ENCODE measurements around the gene STH. TPM values are rescaled to one million over a fixed set of nuclear protein-coding genes. Genes with fewer than 3 reads are reported as not detected.
"Not testable (repeated sequence)": the region's sequence is repeated elsewhere in the genome, so short reads cannot be mapped to it uniquely, and the experiment has no call there.

Gene STH
- total RNA-seq, 1 donor from 2014 or later, result not detected

DNA sequence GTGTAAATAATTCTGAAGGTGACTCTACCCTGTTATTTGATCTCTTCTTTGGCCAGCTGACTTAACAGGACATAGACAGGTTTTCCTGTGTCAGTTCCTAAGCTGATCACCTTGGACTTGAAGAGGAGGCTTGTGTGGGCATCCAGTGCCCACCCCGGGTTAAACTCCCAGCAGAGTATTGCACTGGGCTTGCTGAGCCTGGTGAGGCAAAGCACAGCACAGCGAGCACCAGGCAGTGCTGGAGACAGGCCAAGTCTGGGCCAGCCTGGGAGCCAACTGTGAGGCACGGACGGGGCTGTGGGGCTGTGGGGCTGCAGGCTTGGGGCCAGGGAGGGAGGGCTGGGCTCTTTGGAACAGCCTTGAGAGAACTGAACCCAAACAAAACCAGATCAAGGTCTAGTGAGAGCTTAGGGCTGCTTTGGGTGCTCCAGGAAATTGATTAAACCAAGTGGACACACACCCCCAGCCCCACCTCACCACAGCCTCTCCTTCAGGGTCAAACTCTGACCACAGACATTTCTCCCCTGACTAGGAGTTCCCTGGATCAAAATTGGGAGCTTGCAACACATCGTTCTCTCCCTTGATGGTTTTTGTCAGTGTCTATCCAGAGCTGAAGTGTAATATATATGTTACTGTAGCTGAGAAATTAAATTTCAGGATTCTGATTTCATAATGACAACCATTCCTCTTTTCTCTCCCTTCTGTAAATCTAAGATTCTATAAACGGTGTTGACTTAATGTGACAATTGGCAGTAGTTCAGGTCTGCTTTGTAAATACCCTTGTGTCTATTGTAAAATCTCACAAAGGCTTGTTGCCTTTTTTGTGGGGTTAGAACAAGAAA lies 5.1 kb downstream of the STH start:
- peak in 1 of 2 donors; percentile 18 for DNase-seq (ENCODE audit: low read depth in 2 of 2)

DNA sequence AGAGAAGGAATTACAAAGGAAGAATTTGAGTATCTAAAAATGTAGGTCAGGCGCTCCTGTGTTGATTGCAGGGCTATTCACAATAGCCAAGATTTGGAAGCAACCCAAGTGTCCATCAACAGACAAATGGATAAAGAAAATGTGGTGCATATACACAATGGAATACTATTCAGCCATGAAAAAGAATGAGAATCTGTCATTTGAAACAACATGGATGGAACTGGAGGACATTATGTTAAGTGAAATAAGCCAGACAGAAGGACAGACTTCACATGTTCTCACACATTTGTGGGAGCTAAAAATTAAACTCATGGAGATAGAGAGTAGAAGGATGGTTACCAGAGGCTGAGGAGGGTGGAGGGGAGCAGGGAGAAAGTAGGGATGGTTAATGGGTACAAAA lies 7.0 kb downstream of the STH start:
- DNase-seq (ENCODE audit: low read depth in 2 of 2), result not testable (repeated sequence)

DNA sequence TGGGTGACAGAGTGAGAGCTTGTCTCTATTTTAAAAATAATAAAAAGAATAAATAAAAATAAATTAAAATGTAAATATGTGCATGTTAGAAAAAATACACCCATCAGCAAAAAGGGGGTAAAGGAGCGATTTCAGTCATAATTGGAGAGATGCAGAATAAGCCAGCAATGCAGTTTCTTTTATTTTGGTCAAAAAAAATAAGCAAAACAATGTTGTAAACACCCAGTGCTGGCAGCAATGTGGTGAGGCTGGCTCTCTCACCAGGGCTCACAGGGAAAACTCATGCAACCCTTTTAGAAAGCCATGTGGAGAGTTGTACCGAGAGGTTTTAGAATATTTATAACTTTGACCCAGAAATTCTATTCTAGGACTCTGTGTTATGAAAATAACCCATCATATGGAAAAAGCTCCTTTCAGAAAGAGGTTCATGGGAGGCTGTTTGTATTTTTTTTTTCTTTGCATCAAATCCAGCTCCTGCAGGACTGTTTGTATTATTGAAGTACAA lies 8.5 kb downstream of the STH start:
- no peak for DNase-seq (ENCODE audit: low read depth in 2 of 2)

DNA sequence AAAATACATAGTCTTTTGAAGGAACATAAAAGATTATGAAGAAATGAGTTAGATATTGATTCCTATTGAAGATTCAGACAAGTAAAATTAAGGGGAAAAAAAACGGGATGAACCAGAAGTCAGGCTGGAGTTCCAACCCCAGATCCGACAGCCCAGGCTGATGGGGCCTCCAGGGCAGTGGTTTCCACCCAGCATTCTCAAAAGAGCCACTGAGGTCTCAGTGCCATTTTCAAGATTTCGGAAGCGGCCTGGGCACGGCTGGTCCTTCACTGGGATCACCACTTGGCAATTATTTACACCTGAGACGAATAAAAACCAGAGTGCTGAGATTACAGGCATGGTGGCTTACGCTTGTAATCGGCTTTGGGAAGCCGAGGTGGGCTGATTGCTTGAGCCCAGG lies 9.5 kb downstream of the STH start:
- no peak for DNase-seq (ENCODE audit: low read depth in 2 of 2)

DNA sequence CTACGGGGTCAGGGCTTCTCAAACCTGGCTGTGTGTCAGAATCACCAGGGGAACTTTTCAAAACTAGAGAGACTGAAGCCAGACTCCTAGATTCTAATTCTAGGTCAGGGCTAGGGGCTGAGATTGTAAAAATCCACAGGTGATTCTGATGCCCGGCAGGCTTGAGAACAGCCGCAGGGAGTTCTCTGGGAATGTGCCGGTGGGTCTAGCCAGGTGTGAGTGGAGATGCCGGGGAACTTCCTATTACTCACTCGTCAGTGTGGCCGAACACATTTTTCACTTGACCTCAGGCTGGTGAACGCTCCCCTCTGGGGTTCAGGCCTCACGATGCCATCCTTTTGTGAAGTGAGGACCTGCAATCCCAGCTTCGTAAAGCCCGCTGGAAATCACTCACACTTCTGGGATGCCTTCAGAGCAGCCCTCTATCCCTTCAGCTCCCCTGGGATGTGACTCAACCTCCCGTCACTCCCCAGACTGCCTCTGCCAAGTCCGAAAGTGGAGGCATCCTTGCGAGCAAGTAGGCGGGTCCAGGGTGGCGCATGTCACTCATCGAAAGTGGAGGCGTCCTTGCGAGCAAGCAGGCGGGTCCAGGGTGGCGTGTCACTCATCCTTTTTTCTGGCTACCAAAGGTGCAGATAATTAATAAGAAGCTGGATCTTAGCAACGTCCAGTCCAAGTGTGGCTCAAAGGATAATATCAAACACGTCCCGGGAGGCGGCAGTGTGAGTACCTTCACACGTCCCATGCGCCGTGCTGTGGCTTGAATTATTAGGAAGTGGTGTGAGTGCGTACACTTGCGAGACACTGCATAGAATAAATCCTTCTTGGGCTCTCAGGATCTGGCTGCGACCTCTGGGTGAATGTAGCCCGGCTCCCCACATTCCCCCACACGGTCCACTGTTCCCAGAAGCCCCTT lies 10.9 kb downstream of the STH start:
- peak in 1 of 2 donors; percentile 37 for DNase-seq (ENCODE audit: low read depth in 2 of 2)

DNA sequence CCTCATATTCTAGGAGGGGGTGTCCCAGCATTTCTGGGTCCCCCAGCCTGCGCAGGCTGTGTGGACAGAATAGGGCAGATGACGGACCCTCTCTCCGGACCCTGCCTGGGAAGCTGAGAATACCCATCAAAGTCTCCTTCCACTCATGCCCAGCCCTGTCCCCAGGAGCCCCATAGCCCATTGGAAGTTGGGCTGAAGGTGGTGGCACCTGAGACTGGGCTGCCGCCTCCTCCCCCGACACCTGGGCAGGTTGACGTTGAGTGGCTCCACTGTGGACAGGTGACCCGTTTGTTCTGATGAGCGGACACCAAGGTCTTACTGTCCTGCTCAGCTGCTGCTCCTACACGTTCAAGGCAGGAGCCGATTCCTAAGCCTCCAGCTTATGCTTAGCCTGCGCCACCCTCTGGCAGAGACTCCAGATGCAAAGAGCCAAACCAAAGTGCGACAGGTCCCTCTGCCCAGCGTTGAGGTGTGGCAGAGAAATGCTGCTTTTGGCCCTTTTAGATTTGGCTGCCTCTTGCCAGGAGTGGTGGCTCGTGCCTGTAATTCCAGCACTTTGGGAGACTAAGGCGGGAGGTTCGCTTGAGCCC lies 11.6 kb downstream of the STH start:
- DNase-seq (ENCODE audit: low read depth in 2 of 2), result no peak

DNA sequence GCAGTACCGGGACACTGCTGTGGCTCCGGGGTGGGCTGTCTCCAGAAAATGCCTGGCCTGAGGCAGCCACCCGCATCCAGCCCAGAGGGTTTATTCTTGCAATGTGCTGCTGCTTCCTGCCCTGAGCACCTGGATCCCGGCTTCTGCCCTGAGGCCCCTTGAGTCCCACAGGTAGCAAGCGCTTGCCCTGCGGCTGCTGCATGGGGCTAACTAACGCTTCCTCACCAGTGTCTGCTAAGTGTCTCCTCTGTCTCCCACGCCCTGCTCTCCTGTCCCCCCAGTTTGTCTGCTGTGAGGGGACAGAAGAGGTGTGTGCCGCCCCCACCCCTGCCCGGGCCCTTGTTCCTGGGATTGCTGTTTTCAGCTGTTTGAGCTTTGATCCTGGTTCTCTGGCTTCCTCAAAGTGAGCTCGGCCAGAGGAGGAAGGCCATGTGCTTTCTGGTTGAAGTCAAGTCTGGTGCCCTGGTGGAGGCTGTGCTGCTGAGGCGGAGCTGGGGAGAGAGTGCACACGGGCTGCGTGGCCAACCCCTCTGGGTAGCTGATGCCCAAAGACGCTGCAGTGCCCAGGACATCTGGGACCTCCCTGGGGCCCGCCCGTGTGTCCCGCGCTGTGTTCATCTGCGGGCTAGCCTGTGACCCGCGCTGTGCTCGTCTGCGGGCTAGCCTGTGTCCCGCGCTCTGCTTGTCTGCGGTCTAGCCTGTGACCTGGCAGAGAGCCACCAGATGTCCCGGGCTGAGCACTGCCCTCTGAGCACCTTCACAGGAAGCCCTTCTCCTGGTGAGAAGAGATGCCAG lies 12.9 kb downstream of the STH start:
- no peak for DNase-seq (ENCODE audit: low read depth in 2 of 2)

DNA sequence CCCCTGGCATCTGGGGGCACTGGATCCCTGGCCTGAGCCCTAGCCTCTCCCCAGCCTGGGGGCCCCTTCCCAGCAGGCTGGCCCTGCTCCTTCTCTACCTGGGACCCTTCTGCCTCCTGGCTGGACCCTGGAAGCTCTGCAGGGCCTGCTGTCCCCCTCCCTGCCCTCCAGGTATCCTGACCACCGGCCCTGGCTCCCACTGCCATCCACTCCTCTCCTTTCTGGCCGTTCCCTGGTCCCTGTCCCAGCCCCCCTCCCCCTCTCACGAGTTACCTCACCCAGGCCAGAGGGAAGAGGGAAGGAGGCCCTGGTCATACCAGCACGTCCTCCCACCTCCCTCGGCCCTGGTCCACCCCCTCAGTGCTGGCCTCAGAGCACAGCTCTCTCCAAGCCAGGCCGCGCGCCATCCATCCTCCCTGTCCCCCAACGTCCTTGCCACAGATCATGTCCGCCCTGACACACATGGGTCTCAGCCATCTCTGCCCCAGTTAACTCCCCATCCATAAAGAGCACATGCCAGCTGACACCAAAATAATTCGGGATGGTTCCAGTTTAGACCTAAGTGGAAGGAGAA lies 13.5 kb downstream of the STH start:
- DNase-seq (ENCODE audit: low read depth in 2 of 2), result no peak

DNA sequence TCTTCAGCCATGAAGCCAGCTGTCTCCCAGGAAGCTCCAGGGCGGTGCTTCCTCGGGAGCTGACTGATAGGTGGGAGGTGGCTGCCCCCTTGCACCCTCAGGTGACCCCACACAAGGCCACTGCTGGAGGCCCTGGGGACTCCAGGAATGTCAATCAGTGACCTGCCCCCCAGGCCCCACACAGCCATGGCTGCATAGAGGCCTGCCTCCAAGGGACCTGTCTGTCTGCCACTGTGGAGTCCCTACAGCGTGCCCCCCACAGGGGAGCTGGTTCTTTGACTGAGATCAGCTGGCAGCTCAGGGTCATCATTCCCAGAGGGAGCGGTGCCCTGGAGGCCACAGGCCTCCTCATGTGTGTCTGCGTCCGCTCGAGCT lies 14.1 kb downstream of the STH start:
- DNase-seq (ENCODE audit: low read depth in 2 of 2), result no peak

DNA sequence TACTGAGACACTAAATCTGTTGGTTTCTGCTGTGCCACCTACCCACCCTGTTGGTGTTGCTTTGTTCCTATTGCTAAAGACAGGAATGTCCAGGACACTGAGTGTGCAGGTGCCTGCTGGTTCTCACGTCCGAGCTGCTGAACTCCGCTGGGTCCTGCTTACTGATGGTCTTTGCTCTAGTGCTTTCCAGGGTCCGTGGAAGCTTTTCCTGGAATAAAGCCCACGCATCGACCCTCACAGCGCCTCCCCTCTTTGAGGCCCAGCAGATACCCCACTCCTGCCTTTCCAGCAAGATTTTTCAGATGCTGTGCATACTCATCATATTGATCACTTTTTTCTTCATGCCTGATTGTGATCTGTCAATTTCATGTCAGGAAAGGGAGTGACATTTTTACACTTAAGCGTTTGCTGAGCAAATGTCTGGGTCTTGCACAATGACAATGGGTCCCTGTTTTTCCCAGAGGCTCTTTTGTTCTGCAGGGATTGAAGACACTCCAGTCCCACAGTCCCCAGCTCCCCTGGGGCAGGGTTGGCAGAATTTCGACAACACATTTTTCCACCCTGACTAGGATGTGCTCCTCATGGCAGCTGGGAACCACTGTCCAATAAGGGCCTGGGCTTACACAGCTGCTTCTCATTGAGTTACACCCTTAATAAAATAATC lies 14.6 kb downstream of the STH start:
- no peak for DNase-seq (ENCODE audit: low read depth in 2 of 2)

DNA sequence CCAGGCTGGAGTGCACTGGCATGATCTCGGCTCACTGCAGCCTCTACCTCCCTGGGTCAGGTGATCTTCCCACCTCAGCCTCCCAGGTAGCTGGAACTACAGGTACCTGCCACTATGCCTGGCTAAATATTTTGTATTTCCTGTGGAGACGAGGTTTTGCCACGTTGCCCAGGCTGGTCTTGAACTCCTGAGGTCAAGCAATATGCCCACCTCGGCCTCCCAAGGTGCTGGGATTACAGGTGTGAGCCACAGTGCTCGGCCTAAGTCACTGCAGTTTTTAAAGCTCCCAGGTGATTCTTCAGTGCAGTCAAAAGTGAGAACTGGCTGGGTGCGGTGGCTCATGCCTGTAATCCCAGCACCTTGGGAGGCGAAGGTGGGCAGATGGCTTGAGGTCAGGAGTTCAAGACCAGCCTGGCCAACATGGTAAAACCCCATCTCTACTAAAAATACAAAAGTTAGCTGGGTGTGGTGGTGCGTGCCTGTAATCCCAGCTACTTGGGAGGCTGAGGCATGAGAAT lies 20.4 kb downstream of the STH start:
- not testable (repeated sequence) for DNase-seq (ENCODE audit: low read depth in 2 of 2)

DNA sequence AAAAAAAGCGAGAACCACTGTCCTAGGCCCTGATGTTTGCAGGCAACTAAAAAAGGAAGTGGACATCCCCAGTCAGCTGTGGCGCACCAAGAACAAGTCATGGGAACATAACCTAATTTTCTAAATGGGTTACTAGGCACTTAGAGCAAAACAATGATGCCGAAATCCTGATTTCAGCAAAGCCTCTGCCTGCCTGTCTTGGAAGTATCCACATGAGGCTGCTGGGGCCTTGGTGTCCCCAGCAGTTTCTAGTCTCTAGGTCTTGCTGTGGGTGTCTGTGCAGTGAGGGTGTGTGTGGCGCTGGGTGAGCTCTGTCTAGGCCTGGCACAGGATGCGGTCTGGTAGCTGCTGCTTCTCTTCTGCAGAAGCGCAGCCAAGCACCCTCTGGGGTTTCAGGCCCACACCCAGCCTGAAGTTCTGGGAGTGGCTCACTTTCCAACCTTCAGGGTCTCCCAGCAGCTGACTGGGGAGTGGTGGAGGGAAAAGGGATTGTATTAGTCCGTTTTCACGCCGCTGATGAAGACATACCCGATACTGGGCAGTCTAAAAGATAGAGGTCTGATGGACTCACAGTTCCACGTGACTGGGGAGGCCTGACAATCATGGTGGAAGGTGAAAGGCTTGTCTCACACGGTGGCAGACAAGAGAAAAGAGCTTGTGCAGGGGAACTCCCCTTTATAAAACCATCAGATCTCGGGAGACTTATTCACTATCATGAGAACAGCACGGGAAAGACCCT lies 21.1 kb downstream of the STH start:
- DNase-seq (ENCODE audit: low read depth in 2 of 2), result no peak

DNA sequence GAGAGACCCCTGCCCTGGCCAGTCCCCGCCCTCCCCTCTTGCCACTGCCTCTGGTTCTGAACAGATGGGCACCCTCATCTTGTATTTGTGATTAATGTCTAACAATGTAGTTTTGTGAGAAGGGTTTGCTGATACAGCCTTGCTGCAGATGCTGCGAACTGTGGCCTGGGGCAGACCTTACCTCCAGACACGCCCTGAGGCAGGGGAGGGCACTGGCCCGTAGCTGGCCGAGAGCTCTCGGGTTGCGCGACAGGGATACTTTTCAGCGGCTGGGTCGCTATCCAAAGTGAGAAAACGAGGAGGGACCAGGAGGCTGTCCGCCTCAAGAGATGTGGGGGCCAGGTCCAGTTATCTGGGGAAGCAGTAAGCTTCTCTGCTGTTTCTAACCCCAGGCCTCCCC lies 21.9 kb downstream of the STH start:
- no peak for DNase-seq (ENCODE audit: low read depth in 2 of 2)

DNA sequence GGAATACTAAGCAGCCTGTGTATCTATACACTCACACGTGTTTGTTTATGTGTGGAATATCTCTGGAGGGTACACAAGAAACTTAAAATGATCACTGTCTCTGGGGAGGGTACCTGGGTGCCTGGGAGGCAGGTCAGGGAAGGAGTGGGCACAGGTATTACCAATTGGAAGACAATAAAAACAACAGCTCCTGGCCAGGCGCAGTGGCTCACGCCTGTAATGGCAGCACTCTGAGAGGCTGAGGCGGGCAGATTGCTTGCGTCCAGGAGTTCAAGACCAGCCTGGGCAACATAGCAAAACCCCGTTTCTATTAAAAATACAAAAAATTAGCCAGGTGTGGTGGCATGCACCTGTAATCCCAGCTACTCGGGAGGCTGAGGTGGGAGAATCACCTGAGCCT lies 24.3 kb downstream of the STH start:
- DNase-seq (ENCODE audit: low read depth in 2 of 2), result not testable (repeated sequence)

DNA sequence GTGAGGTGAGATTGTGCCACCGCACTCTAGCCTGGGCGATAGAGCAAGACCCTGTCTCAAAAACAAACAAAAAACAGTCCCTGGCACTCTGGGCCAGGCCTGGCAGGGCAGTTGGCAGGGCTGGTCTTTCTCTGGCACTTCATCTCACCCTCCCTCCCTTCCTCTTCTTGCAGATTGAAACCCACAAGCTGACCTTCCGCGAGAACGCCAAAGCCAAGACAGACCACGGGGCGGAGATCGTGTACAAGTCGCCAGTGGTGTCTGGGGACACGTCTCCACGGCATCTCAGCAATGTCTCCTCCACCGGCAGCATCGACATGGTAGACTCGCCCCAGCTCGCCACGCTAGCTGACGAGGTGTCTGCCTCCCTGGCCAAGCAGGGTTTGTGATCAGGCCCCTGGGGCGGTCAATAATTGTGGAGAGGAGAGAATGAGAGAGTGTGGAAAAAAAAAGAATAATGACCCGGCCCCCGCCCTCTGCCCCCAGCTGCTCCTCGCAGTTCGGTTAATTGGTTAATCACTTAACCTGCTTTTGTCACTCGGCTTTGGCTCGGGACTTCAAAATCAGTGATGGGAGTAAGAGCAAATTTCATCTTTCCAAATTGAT lies 24.8 kb downstream of the STH start:
- DNase-seq (ENCODE audit: low read depth in 2 of 2), result no peak

DNA sequence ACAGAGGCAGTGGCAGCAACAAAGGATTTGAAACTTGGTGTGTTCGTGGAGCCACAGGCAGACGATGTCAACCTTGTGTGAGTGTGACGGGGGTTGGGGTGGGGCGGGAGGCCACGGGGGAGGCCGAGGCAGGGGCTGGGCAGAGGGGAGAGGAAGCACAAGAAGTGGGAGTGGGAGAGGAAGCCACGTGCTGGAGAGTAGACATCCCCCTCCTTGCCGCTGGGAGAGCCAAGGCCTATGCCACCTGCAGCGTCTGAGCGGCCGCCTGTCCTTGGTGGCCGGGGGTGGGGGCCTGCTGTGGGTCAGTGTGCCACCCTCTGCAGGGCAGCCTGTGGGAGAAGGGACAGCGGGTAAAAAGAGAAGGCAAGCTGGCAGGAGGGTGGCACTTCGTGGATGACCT lies 25.5 kb downstream of the STH start:
- no peak for DNase-seq (ENCODE audit: low read depth in 2 of 2)

DNA sequence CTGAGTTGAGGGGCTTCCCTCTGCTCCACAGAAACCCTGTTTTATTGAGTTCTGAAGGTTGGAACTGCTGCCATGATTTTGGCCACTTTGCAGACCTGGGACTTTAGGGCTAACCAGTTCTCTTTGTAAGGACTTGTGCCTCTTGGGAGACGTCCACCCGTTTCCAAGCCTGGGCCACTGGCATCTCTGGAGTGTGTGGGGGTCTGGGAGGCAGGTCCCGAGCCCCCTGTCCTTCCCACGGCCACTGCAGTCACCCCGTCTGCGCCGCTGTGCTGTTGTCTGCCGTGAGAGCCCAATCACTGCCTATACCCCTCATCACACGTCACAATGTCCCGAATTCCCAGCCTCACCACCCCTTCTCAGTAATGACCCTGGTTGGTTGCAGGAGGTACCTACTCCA lies 26.0 kb downstream of the STH start:
- no peak for DNase-seq (ENCODE audit: low read depth in 2 of 2)

DNA sequence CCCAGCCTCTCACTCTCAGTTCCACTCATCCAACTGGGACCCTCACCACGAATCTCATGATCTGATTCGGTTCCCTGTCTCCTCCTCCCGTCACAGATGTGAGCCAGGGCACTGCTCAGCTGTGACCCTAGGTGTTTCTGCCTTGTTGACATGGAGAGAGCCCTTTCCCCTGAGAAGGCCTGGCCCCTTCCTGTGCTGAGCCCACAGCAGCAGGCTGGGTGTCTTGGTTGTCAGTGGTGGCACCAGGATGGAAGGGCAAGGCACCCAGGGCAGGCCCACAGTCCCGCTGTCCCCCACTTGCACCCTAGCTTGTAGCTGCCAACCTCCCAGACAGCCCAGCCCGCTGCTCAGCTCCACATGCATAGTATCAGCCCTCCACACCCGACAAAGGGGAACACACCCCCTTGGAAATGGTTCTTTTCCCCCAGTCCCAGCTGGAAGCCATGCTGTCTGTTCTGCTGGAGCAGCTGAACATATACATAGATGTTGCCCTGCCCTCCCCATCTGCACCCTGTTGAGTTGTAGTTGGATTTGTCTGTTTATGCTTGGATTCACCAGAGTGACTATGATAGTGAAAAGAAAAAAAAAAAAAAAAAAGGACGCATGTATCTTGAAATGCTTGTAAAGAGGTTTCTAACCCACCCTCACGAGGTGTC lies 26.6 kb downstream of the STH start:
- DNase-seq (ENCODE audit: low read depth in 2 of 2), result no peak

Measured in lung microvascular endothelial cell (primary cell).